ENCODE results near the gene VAT1L.

VAT1L gene

GRCh38 chr16:77763994-77764393, 24.4 kb upstream of the VAT1L start:
- FAIRE-seq (no peak), DNase-seq (ENCODE audit: insufficient read length, low spot score) (no peak)
- no peak for TF ChIP-seq POLR2A (IDR thresholded peaks at IDR 0.05; ENCODE audit: low read depth, low read length)

DNA sequence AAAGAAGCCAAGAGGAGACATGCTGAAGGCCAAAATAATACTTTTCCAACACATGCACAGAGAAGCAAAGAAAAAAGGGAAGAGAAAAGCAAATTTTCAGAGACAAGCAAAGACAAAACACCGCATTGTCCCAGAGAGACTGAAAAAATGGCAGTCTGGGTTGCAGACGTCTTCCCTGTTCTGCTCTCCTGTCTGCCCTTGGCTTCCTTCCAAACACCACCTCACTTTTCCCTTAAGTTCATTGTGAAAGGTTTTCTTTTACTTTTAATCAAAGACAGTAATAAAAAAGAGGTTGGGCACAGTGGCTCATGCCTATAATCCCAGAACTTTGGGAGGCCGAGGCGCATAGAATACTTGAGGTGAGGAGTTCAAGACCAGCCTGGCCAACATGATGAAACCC, 21.2 kb upstream of the VAT1L start:
- no peak for DNase-seq (ENCODE audit: insufficient read length, low spot score)
- FAIRE-seq: no peak
- no peak for TF ChIP-seq POLR2A (IDR thresholded peaks at IDR 0.05; ENCODE audit: low read depth, low read length)

DNA sequence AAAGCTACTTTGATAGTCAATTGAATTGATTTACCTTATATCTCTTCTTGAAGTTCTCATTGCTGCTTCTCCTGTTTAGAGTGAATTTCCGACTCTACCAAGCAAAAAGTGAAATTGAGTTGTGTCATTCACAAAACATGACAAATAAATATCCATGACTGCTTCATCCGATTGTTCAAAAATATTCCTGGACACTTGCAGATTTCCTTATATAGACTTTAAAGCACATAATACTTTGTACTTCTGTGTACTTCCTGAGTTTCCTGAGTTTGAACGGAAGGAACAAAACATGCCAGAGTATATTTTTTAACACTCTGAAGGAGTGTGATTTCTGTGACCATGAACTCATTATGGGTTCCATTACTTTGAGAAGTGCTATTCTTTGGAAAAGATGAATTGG, 20.5 kb upstream of the VAT1L start:
- DNase-seq (ENCODE audit: insufficient read length, low spot score) (no peak), FAIRE-seq (no peak)

DNA sequence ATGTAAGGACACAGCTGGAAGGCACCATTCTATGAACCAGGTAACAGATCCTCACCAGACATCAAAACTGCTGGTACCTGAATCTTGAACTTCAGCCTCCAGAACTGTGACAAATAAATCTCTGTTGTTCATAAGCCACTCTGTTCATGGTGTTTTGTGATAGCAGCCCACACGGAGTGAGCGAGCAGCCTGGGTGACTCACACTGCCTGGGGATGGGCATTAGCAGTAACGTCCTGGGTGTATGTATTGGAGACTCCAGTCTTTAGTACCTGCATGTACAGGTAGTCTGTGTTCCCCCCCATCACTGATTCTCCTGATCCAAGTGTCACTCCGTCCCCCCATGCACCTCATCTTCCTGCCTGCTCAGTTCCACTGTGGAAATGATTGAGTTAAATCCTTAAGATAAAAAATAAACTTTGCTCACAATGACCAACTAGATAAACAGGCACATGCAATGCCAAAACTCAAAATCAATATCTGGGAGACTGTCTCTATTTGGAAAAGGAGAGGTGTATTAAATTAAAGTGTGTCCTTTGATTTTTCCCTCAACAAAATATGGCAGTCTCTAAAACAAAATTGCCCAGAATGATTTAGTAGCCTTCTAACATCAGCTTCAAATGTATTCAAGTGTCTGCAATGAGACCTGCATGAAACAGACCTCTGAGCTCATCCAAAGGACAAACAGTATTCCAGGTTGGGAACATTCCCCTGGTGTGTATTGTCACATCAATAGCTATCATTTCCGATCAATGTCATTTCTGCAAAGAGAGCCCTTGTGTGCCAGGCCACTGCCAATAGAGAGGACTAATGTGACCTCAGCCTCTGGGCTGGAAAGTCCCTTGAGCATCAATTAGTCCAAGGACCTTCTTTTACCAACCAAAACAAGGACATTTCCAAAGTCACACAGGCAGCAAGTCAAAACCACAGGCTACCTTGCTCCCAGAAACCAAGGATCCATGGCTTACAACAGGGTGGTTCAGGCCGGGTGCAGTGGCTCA, 12.2 kb upstream of the VAT1L start:
- no peak for TF ChIP-seq POLR2A (IDR thresholded peaks at IDR 0.05; ENCODE audit: low read depth, low read length)
- DNase-seq (ENCODE audit: insufficient read length, low spot score) (no peak), FAIRE-seq (no peak)

More for the DNA sequence above, 20.5 kb upstream of the VAT1L start:
- TF ChIP-seq POLR2A (IDR thresholded peaks at IDR 0.05; ENCODE audit: low read depth, low read length): no peak

DNA sequence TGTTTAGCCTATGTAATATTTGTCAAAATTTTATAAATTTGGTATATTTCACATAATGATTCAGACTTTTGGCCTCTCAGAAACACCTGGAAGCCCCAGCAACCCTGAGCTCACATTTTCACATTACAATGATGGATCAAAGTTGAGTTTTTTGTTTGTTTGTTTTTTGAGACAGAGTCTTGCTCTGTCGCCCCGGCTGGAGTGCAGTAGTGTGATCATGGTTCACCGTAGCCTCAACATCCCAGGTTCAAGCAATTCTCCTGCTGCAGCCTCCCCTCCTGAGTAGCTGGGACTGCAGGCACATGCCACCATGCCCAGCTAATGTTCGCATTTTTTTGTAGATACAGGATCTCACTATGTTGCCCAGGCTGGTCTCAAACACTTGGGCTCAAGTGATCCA, 10.6 kb upstream of the VAT1L start:
- no peak for TF ChIP-seq POLR2A (IDR thresholded peaks at IDR 0.05; ENCODE audit: low read depth, low read length)
- FAIRE-seq: no peak
- no peak for DNase-seq (ENCODE audit: insufficient read length, low spot score)

DNA sequence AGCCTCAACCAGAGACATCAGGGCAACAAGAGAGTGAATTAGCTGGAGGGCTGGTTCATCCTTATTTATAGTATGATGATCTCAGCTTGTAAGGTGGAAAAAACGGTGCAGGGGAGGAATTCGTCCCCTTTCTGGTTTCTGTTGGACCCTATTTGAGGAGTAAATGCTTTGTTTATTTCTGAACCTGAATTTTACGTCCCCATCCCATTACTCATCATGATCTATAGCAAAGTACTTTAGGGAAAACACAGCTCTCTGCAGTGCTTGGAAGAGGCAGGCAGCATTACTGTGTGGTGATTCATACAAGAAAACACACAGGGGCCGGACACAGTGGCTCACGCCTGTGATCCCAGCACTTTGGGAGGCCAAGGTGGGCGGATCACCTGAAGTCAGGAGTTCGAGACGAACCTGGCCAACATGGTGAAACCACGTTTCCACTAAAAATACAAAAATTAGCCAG, 8.0 kb upstream of the VAT1L start:
- peak; percentile 79 for DNase-seq (ENCODE audit: insufficient read length, low spot score)
- peak; percentile 65 for FAIRE-seq
- no peak for TF ChIP-seq POLR2A (IDR thresholded peaks at IDR 0.05; ENCODE audit: low read depth, low read length)

GRCh38 chr16:77781091-77781490, 7.3 kb upstream of the VAT1L start:
- FAIRE-seq (no peak), DNase-seq (ENCODE audit: insufficient read length, low spot score) (no peak)
- no peak for TF ChIP-seq POLR2A (IDR thresholded peaks at IDR 0.05; ENCODE audit: low read depth, low read length)

- FAIRE-seq: no peak
- no peak for DNase-seq (ENCODE audit: insufficient read length, low spot score)
- TF ChIP-seq POLR2A (IDR thresholded peaks at IDR 0.05; ENCODE audit: low read depth, low read length): no peak
Measured at GRCh38 chr16:77782694-77783093, 5.7 kb upstream of the VAT1L start.

DNA sequence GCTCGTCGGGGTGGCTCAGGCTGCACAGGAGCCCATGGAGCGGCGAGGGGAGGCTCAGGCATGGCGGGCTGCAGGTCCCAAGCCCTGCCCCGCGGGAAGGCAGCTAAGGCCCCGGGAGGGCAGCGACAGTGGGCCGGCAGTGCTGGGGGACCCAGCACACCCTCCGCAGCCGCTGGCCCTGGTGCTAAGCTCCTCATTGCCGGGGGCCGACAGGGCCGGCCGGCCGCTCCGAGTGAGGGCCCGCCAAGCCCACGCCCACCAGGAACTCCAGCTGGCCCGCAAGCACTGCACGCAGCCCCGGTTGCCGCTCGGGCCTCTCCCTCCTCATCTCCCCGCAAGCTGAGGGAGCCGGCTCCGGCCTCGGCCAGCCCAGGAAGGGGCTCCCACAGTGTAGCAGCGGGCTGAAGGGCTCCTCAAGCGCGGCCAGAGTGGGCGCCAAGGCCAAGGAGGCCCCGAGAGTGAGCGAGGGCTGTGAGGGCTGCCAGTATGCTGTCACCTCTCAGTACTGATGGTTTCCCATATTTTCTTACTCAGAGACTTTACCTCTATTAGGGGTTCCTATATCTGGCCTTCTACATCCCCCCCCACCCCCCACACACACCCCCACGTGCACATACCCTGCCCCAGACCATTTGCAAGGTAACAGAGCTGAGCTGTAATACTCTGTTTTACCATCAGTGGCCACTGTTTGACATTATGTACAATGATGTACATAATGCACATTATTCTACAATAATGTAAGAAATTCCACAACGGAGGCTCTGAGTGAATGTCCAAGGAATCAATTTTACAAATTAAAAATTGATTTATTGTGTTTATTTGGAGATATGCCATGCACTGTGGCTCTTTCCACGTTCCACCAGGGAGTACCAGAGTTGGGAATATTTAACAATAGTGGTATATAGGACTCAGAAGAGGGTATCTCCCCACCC, 3.7 kb upstream of the VAT1L start:
- no peak for TF ChIP-seq POLR2A (IDR thresholded peaks at IDR 0.05; ENCODE audit: low read depth, low read length)
- DNase-seq (ENCODE audit: insufficient read length, low spot score) (no peak), FAIRE-seq (no peak)

- no peak for DNase-seq (ENCODE audit: insufficient read length, low spot score)
- FAIRE-seq: no peak
- no peak for TF ChIP-seq POLR2A (IDR thresholded peaks at IDR 0.05; ENCODE audit: low read depth, low read length)
Measured at GRCh38 chr16:77785373-77785764, 3.0 kb upstream of the VAT1L start.

DNA sequence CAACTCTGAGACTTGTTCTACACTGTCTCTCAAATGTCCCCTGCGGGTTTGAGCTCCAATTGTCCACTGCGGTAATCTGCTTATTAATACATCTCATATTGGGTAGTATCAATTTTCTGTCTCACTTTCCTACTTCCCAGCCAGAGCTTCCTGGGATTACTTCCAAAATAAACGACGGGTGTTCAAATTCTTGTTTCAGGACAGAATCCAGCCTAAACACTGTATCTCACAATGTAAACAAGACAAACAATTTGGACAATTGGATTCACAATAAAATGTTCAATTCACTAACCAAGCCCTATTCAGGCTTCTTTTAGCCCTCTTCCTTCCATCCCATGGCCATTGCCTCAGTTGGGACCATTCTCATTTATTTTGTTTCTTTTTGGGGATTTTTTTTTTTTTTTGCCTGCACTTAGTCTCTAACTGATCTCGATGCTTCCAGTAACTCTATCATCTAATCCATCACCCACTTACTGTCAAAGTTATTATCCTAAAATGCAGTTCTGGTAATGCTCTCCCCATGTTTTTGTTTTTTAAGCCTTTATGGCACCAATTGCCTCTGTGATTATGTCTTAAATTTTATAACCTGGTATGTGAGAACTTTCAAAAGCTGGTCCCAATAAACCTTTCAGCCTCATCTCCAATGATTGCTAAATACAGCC, 2.0 kb upstream of the VAT1L start:
- DNase-seq (ENCODE audit: insufficient read length, low spot score) (no peak), FAIRE-seq (no peak)
- no peak for TF ChIP-seq POLR2A (IDR thresholded peaks at IDR 0.05; ENCODE audit: low read depth, low read length)

- TF ChIP-seq POLR2A (IDR thresholded peaks at IDR 0.05; ENCODE audit: low read depth, low read length): no peak
- DNase-seq (ENCODE audit: insufficient read length, low spot score) (no peak), FAIRE-seq (no peak)
Measured at GRCh38 chr16:77787452-77787851, 912 bp upstream of the VAT1L start.

- FAIRE-seq (no peak), DNase-seq (ENCODE audit: insufficient read length, low spot score) (no peak)
- TF ChIP-seq POLR2A (IDR thresholded peaks at IDR 0.05; ENCODE audit: low read depth, low read length): no peak
Measured at GRCh38 chr16:77789085-77790008, 983 bp downstream of the VAT1L start.
